ENCODE results near the gene P3R3URF. TPM values are rescaled to one million over a fixed set of nuclear protein-coding genes. Genes with fewer than 3 reads are reported as not detected.

P3R3URF gene
- total RNA-seq, 1 experiment from 2014 or later, result not detected

- ChIA-PET POLR2A (ENCODE audit: unreplicated experiment) (interaction anchor here (0.5 to 0.6 kb wide), 2 partner anchors 13 to 728 kb away, joined by 7 to 15 read pairs; no protein-coding TSS in a partner anchor), CTCF (interaction anchor here (1.8 kb wide), 1 partner anchor 13 kb away, joined by 6 read pairs; no protein-coding TSS in a partner anchor)
- Histone ChIP-seq H3K4me3 (no peak overlapping the region), H3F3A (ENCODE audit: insufficient read depth, low read depth) (peaks cover 3% of the 10 kb centered on the region; the same call in 1 of the 2 replicates), H3K36me3 (ENCODE audit: low read depth) (no peaks in the 10 kb centered on the region), H2AFZ (no peak overlapping the region; the same call in 1 of the 2 replicates), H3K9me2 (ENCODE audit: insufficient read depth) (no peaks in the 10 kb centered on the region), H3K4me2 (no peak overlapping the region), H3K79me2 (ENCODE audit: low read depth) (no peaks in the 10 kb centered on the region), H3K27ac (no peak overlapping the region), H3K9me3 (ENCODE audit: insufficient read depth, low read depth) (no peaks in the 10 kb centered on the region), H4K20me1 (ENCODE audit: insufficient read depth) (no peaks in the 10 kb centered on the region), H3K4me1 (replicated peaks; ENCODE audit: insufficient read depth) (peaks cover 8% of the 10 kb centered on the region; the same call in 1 of the 2 replicates), H3K27me3 (ENCODE audit: insufficient read depth, low read depth) (no peaks in the 10 kb centered on the region)
- intact Hi-C loops (cut with micrococcal nuclease; ENCODE audit: unreplicated experiment), result no loop called here
- TF ChIP-seq EZH2 (IDR thresholded peaks at IDR 0.05; ENCODE audit: low read depth) (no peak), CTCF (conservative IDR thresholded peaks at IDR 0.05) (no peak)
- DNase-seq, result no peak
- BruUV-seq (replicated peaks), result no TSS peak
These were observed 34.3 kb upstream of the P3R3URF start for GRCh38 chr1:46210561-46210960.

- ChIA-PET POLR2A (ENCODE audit: unreplicated experiment) (no interaction called here), CTCF (interaction anchor here (0.5 to 1.5 kb wide), 3 partner anchors 17 to 903 kb away, joined by 4 to 8 read pairs (median 5); no protein-coding TSS in a partner anchor)
- Histone ChIP-seq H4K20me1 (ENCODE audit: insufficient read depth) (no peaks in the 10 kb centered on the region), H3K27me3 (ENCODE audit: insufficient read depth, low read depth) (no peaks in the 10 kb centered on the region), H3K27ac (no peak overlapping the region), H3K36me3 (ENCODE audit: low read depth) (no peaks in the 10 kb centered on the region), H3K9me2 (ENCODE audit: insufficient read depth) (no peaks in the 10 kb centered on the region), H3K4me2 (no peak overlapping the region), H3K4me3 (no peak overlapping the region), H3K79me2 (ENCODE audit: low read depth) (no peaks in the 10 kb centered on the region), H3K9me3 (ENCODE audit: insufficient read depth, low read depth) (no peaks in the 10 kb centered on the region), H3K4me1 (replicated peaks; ENCODE audit: insufficient read depth) (peaks cover 8% of the 10 kb centered on the region; the same call in 1 of the 2 replicates), H2AFZ (no peak overlapping the region), H3F3A (ENCODE audit: insufficient read depth, low read depth) (no peaks in the 10 kb centered on the region)
- no peak for DNase-seq
- TF ChIP-seq EZH2 (IDR thresholded peaks at IDR 0.05; ENCODE audit: low read depth) (no peak), CTCF (conservative IDR thresholded peaks at IDR 0.05) (no peak)
- intact Hi-C loops (cut with micrococcal nuclease; ENCODE audit: unreplicated experiment), result no loop called here
- no TSS peak for BruUV-seq (replicated peaks)
These were observed 30.1 kb upstream of the P3R3URF start for GRCh38 chr1:46206399-46206798.

GRCh38 chr1:46205791-46206190 is 29.5 kb upstream of the P3R3URF start:
- no peak for DNase-seq
- no peaks in the 10 kb centered on the region for H3K79me2 ChIP-seq (ENCODE audit: low read depth)
- intact Hi-C loops (cut with micrococcal nuclease; ENCODE audit: unreplicated experiment), result no loop called here

More at GRCh38 chr1:46205791-46206190, 29.5 kb upstream of the P3R3URF start:
- Histone ChIP-seq H4K20me1 (ENCODE audit: insufficient read depth) (no peaks in the 10 kb centered on the region), H3K9me2 (ENCODE audit: insufficient read depth) (no peaks in the 10 kb centered on the region), H3K27ac (no peak overlapping the region), H3K36me3 (ENCODE audit: low read depth) (no peaks in the 10 kb centered on the region), H3K4me2 (no peak overlapping the region), H3F3A (ENCODE audit: insufficient read depth, low read depth) (no peaks in the 10 kb centered on the region; the same call in 1 of the 2 replicates), H3K4me1 (replicated peaks; ENCODE audit: insufficient read depth) (peaks cover 4% of the 10 kb centered on the region; the same call in 1 of the 2 replicates), H3K4me3 (no peak overlapping the region), H3K27me3 (ENCODE audit: insufficient read depth, low read depth) (no peaks in the 10 kb centered on the region), H2AFZ (no peak overlapping the region), H3K9me3 (ENCODE audit: insufficient read depth, low read depth) (no peaks in the 10 kb centered on the region)
- TF ChIP-seq CTCF (conservative IDR thresholded peaks at IDR 0.05) (no peak), EZH2 (IDR thresholded peaks at IDR 0.05; ENCODE audit: low read depth) (no peak)
- ChIA-PET CTCF (interaction anchor here (0.5 kb wide), 1 partner anchor 902 kb away, joined by 8 read pairs; no protein-coding TSS in a partner anchor), POLR2A (ENCODE audit: unreplicated experiment) (interaction anchor here (0.5 kb wide), 1 partner anchor 22 kb away, joined by 3 read pairs; no protein-coding TSS in a partner anchor)
- no TSS peak for BruUV-seq (replicated peaks)
